ENCODE results near the gene IL21R. TPM values are rescaled to one million over a fixed set of nuclear protein-coding genes. Genes with fewer than 3 reads are reported as not detected.

IL21R gene
- total and polyA plus RNA-seq, 10 of the 15 experiments (the other 5 are each of a cell fraction or from before 2014, with no cell fraction given), result 5.3 to 138 (median 82.5) TPM

DNA sequence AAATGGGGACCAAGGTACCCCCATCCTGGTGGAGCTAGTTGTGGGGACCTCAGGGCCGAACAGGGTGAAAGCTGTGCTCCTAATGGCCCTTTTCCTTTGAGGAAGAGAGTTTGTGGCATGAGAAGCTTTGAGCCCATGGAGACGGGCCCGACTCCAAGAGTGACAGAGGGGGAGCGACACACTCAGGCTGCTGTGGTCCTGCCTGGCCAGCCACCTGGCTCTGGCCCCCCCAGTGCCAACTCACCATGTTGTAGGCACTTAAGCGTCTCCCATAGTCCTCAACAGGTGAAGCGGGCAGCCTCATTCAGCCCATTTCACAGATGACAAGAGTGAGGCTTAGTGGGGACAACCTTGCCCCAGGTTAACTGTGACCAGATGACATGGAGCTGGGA is 1.6 kb downstream of the IL21R start (continued):
- TF ChIP-seq, protein P1, sequence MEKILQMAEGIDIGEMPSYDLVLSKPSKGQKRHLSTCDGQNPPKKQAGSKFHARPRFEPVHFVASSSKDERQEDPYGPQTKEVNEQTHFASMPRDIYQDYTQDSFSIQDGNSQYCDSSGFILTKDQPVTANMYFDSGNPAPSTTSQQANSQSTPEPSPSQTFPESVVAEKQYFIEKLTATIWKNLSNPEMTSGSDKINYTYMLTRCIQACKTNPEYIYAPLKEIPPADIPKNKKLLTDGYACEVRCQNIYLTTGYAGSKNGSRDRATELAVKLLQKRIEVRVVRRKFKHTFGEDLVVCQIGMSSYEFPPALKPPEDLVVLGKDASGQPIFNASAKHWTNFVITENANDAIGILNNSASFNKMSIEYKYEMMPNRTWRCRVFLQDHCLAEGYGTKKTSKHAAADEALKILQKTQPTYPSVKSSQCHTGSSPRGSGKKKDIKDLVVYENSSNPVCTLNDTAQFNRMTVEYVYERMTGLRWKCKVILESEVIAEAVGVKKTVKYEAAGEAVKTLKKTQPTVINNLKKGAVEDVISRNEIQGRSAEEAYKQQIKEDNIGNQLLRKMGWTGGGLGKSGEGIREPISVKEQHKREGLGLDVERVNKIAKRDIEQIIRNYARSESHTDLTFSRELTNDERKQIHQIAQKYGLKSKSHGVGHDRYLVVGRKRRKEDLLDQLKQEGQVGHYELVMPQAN (conservative IDR thresholded peaks at IDR 0.05), result no peak
- no peak; the same call in none of the 2 replicates for TF ChIP-seq SMAD5 (IDR thresholded peaks at IDR 0.05; ENCODE audit: low read depth)
- TF ChIP-seq ZNF274 (IDR thresholded peaks at IDR 0.05; ENCODE audit: insufficient read depth, insufficient read length), result no peak
- no peak for TF ChIP-seq CREM (IDR thresholded peaks at IDR 0.05; ENCODE audit: low read depth)
- TF ChIP-seq KDM1A (IDR thresholded peaks at IDR 0.05; ENCODE audit: borderline replicate concordance), result no peak
- TF ChIP-seq RB1 (IDR thresholded peaks at IDR 0.05; ENCODE audit: borderline replicate concordance), result no peak
- TF ChIP-seq, protein P2, sequence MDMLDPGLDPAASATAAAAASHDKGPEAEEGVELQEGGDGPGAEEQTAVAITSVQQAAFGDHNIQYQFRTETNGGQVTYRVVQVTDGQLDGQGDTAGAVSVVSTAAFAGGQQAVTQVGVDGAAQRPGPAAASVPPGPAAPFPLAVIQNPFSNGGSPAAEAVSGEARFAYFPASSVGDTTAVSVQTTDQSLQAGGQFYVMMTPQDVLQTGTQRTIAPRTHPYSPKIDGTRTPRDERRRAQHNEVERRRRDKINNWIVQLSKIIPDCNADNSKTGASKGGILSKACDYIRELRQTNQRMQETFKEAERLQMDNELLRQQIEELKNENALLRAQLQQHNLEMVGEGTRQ (IDR thresholded peaks at IDR 0.05; ENCODE audit: borderline replicate concordance, low read depth, low read length), result no peak
- TF ChIP-seq ZNF207 (IDR thresholded peaks at IDR 0.05; ENCODE audit: borderline replicate concordance), result no peak; the same call in 1 of the 2 replicates
- TF ChIP-seq CBX5 (IDR thresholded peaks at IDR 0.05; ENCODE audit: low read depth), result no peak
- no peak for TF ChIP-seq ZNF24 (IDR thresholded peaks at IDR 0.05)
- no peak for TF ChIP-seq JUNB (IDR thresholded peaks at IDR 0.05)
- TF ChIP-seq SREBF1 (IDR thresholded peaks at IDR 0.05; ENCODE audit: low read length), result no peak
- TF ChIP-seq ZNF622 (IDR thresholded peaks at IDR 0.05), result no peak
- no peak for TF ChIP-seq FOS (IDR thresholded peaks at IDR 0.05; ENCODE audit: borderline replicate concordance, extremely low read depth, insufficient read length)
- no peak for TF ChIP-seq PAX5 (IDR thresholded peaks at IDR 0.05; ENCODE audit: borderline replicate concordance, low read depth, low read length)
- TF ChIP-seq SREBF2 (IDR thresholded peaks at IDR 0.05; ENCODE audit: low read length), result no peak
- no peak for TF ChIP-seq JUND (IDR thresholded peaks at IDR 0.05; ENCODE audit: low read depth, low read length)
- no peak for TF ChIP-seq NFYA (IDR thresholded peaks at IDR 0.05; ENCODE audit: borderline replicate concordance, low read depth, low read length)
- no peak for TF ChIP-seq STAT3 (IDR thresholded peaks at IDR 0.05; ENCODE audit: low read depth, low read length)
- TF ChIP-seq POLR2AphosphoS5 (IDR thresholded peaks at IDR 0.05; ENCODE audit: low read length), result peak; percentile 42
- TF ChIP-seq NR2C1 (IDR thresholded peaks at IDR 0.05), result no peak
- TF ChIP-seq BCL11A (IDR thresholded peaks at IDR 0.05; ENCODE audit: low read depth, low read length), result no peak
- 0 out of 2 replicates have a peak, but pooled peaks have one; percentile 6 for TF ChIP-seq ASH2L (IDR thresholded peaks at IDR 0.05; ENCODE audit: borderline replicate concordance, low read depth)
- TF ChIP-seq ETV6 (conservative IDR thresholded peaks at IDR 0.05 in 1 of 2, IDR thresholded peaks at IDR 0.05 in 1 of 2; ENCODE audit: borderline replicate concordance in 1 of 2, low read depth in 1 of 2), result no peak
- no peak for TF ChIP-seq SMC3 (IDR thresholded peaks at IDR 0.05; ENCODE audit: borderline replicate concordance, low read length)
- no peak for TF ChIP-seq RBBP5 (conservative IDR thresholded peaks at IDR 0.05)
- no peak for TF ChIP-seq BRCA1 (IDR thresholded peaks at IDR 0.05; ENCODE audit: low read depth, low read length)
- peak; percentile 3; the same call in 1 of the 2 replicates for TF ChIP-seq YY1 (IDR thresholded peaks at IDR 0.05; ENCODE audit: low read depth, low read length)
- peak; percentile 83; the same call in 1 of the 2 replicates for TF ChIP-seq SMARCA5 (IDR thresholded peaks at IDR 0.05)
- no peak for TF ChIP-seq EED (IDR thresholded peaks at IDR 0.05; ENCODE audit: low read depth)
- TF ChIP-seq MYC (IDR thresholded peaks at IDR 0.05; ENCODE audit: insufficient read depth, insufficient read length, insufficient replicate concordance, low read length, severe bottlenecking), result no peak
- no peak for TF ChIP-seq KAT2A (conservative IDR thresholded peaks at IDR 0.05; ENCODE audit: control insufficient read depth, low read depth, low read length)
- no peak for TF ChIP-seq EGR1 (IDR thresholded peaks at IDR 0.05; ENCODE audit: borderline replicate concordance in 1 of 2, low read depth in 2 of 2, low read length in 2 of 2)
- no peak for TF ChIP-seq HCFC1 (IDR thresholded peaks at IDR 0.05; ENCODE audit: low read length)
- TF ChIP-seq HDAC2 (IDR thresholded peaks at IDR 0.05), result no peak
